Prostate gland (tissue), 2 donors: ENCODE measurements around the gene EPB41L2. TPM values are rescaled to one million over a fixed set of nuclear protein-coding genes. Genes with fewer than 3 reads are reported as not detected.

ENCODE experiments used
- DNase-seq: peaks from one replicate; pipeline ENCODE4 v3.0.0-alpha.2; 2019; ENCODE audit warnings: low spot score
- H3K27ac ChIP-seq, 2 donors: fragments of 200-600 bp; sonication (generic); 2 replicates each; pipeline ENCODE4 v1.5.1; 2017 to 2019
- H3K27me3 ChIP-seq: fragments of 200-600 bp; sonication (generic); replicated peaks from 2 replicates; pipeline ENCODE4 v1.5.1; 2019; ENCODE audit not compliant: insufficient read depth
- H3K36me3 ChIP-seq, 2 donors: fragments of 200-600 bp; sonication (generic); 1 replicate in 1 of 2; 2 replicates in 1 of 2; pipeline versions ENCODE4 v1.5.1 to v1.8.1; 2017 to 2019
- H3K4me1 ChIP-seq: fragments of 200-600 bp; sonication (generic); replicated peaks from 2 replicates; pipeline ENCODE4 v1.5.1; 2019
- H3K4me3 ChIP-seq, 2 donors: fragments of 200-600 bp; sonication (generic); 2 replicates each; pipeline ENCODE4 v1.5.1; 2017 to 2019
- H3K9me3 ChIP-seq: fragments of 200-600 bp; sonication (generic); 2 replicates; pipeline ENCODE4 v1.5.1; 2017
- CTCF ChIP-seq, 4 experiments: fragments of 200-600 bp in 2 of 4; fragments of 450-650 bp in 2 of 4; sonication (generic) in 2 of 4; IDR thresholded peaks; 1 replicate in 3 of 4; 2 replicates in 1 of 4; pipeline ENCODE4 v1.5.1; 2016 to 2019; ENCODE audit warnings: antibody characterized with exemption in 4 of 4, mild to moderate bottlenecking in 2 of 4, moderate library complexity in 2 of 4
- POLR2A ChIP-seq: fragments of 450-650 bp; IDR thresholded peaks from one replicate; pipeline ENCODE4 v1.6.1; 2016; ENCODE audit warnings: antibody characterized with exemption, mild to moderate bottlenecking
- POLR2AphosphoS5 ChIP-seq: sonication (generic); formaldehyde crosslinking; IDR thresholded peaks from one replicate; pipeline ENCODE4 v1.6.1; 2017; ENCODE audit warnings: antibody characterized with exemption
- WGBS: methylation state at CpG from one replicate; pipeline ENCODE4 v1.1.5; 2018; 5-methylcytosine and 5-hydroxymethylcytosine counted together
- intact Hi-C: fragments of 100-400 bp; cut with DNase I; formaldehyde crosslinking; loops from one replicate; pipeline ENCODE4 v1.14.2; 2022
- total RNA-seq, 2 donors: library from RNA; depleted of rRNA; stranded (reverse); fragments of >200 nt; gene quantifications; one replicate each; pipeline ENCODE4 v1.1.0, GENCODE V29; 2016

EPB41L2 gene
- total RNA-seq, 2 donors from 2014 or later = 11.9 to 105 TPM

- TF ChIP-seq POLR2AphosphoS5 (no peak), POLR2A (no peak), CTCF (IDR thresholded peaks at IDR 0.05) (no peak)
These were observed 229.5 kb downstream of the EPB41L2 start for GRCh38 chr6:130833569-130833968.

GRCh38 chr6:130831607-130832006 is 231.4 kb downstream of the EPB41L2 start:
- no peak for DNase-seq
- intact Hi-C loops = no loop called here
- WGBS = 92% methylated on average over 5 of the region's 5 CpGs

More at GRCh38 chr6:130833569-130833968, 229.5 kb downstream of the EPB41L2 start:
- Histone ChIP-seq H3K9me3 (no peaks in the 10 kb centered on the region), H3K4me3 (no peak overlapping the region), H3K27me3 (no peaks in the 10 kb centered on the region), H3K36me3 (no peaks in the 10 kb centered on the region), H3K27ac (no peak overlapping the region), H3K4me1 (no peaks in the 10 kb centered on the region)
- no peak for DNase-seq
- intact Hi-C loops = no loop called here
- 100% methylated on average over 1 of the region's 1 CpG for WGBS

DNA sequence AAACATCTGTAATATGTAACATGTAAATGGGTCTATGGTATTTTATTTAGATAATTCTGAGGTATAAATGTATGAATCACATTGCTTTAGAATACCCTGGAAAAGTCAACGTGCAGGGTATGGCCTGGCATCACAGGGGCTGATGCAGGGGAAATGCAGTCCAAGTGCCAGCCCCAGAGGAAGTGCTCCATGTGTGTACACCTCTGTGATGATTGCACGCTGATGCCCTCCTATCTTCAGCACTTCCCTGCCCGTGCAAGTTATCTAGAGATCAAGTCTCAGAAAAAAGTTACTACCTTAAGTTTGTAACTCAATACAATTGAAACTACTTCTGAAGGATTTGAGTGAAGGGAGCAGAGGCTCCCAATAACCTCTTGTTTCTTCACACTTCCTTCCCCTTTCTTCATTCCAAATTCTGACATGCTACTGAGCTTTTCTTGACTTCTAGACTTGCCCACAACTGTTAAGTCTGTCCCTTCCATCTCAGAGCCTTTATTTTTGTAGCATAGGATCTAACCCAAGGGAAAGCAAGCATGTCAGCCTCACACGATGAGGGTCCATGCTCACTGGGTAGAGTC is 233.6 kb downstream of the EPB41L2 start:
- 83% methylated on average over 4 of the region's 4 CpGs for WGBS
- Histone ChIP-seq H3K27me3 (no peaks in the 10 kb centered on the region), H3K9me3 (no peaks in the 10 kb centered on the region), H3K27ac (no peak overlapping the region), H3K36me3 (no peaks in the 10 kb centered on the region), H3K4me1 (no peaks in the 10 kb centered on the region), H3K4me3 (no peak overlapping the region)
- TF ChIP-seq CTCF (IDR thresholded peaks at IDR 0.05) = no peak
- intact Hi-C loops = no loop called here
- DNase-seq = no peak

More at GRCh38 chr6:130831607-130832006, 231.4 kb downstream of the EPB41L2 start:
- TF ChIP-seq CTCF (IDR thresholded peaks at IDR 0.05) (no peak), POLR2A (no peak)
- Histone ChIP-seq H3K4me3 (no peak overlapping the region), H3K27me3 (no peaks in the 10 kb centered on the region), H3K4me1 (no peaks in the 10 kb centered on the region), H3K36me3 (no peaks in the 10 kb centered on the region), H3K27ac (no peak overlapping the region), H3K9me3 (no peaks in the 10 kb centered on the region)

- intact Hi-C loops = no loop called here
- Histone ChIP-seq H3K4me1 (no peaks in the 10 kb centered on the region), H3K27me3 (no peaks in the 10 kb centered on the region), H3K36me3 (no peaks in the 10 kb centered on the region), H3K4me3 (no peak within 1 kb of the TSS), H3K9me3 (no peaks in the 10 kb centered on the region), H3K27ac (no peak within 1 kb of the TSS)
- no peak for DNase-seq
- no peak for TF ChIP-seq POLR2AphosphoS5
- no peak for TF ChIP-seq CTCF (IDR thresholded peaks at IDR 0.05)
- no peak for TF ChIP-seq POLR2A
- WGBS = 77% methylated on average over 11 of the region's 11 CpGs
These were observed 235.5 kb downstream of the EPB41L2 start, which contains the start of gene SMLR1 for GRCh38 chr6:130827247-130828149. Gene SMLR1 (plus strand): TSS chr6:130827406. CDS start chr6:130827414, 8 bp downstream.
